Measurements from ENCODE around the gene SS18L1.

DNA sequence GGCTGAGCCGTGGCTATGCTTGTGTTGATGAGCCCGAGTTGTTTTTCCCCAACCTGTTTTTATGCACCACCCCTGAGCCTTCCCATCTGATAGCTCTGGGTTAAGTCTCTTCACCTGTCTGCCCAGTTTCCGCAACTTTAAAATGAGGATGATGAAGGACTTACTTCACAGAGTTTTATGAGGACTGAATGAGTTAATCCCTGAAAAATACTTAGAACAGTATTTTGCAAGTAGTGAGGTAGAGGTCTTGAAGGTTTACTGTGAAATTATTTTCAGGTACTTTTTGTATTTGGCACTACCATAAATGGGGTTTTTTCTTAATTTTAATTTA is 42.5 kb downstream of the SS18L1 start:
- TF ChIP-seq EZH2 (IDR thresholded peaks at IDR 0.05; ENCODE audit: borderline replicate concordance): no peak
- TF ChIP-seq CTCF (IDR thresholded peaks at IDR 0.05; ENCODE audit: poor library complexity): no peak
- no peak for TF ChIP-seq EZH2phosphoT487 (IDR thresholded peaks at IDR 0.05; ENCODE audit: low read depth, severe bottlenecking, unreplicated experiment)
